Ramos (cell line): Measurements from ENCODE around the gene IGSF9.

ENCODE experiments used
- in situ Hi-C: fragments of 300-500 bp; cut with MboI; formaldehyde crosslinking; loops from one replicate; pipeline ENCODE4 v1.14.3; 2022; ENCODE audit warnings: low sequenced_read_pairs; ENCODE audit not compliant: unreplicated experiment

IGSF9 gene

DNA sequence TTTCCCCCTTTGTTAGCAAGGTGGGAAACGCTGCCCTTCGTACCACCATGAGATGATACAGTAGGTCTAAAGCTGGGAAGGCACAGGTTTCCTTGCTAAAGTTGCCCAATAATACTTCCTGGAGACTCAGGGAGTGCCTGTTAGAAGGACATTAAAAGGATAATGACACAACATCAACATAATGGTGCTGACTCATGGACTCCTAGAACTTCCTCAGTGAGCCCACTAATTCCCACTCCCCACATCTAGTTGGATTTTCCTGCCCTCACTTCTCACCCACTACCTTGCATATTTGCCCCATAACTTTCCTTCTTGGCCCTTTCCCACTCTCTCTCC lies 62.9 kb downstream of the IGSF9 start:
- in situ Hi-C loops: no loop called here

DNA sequence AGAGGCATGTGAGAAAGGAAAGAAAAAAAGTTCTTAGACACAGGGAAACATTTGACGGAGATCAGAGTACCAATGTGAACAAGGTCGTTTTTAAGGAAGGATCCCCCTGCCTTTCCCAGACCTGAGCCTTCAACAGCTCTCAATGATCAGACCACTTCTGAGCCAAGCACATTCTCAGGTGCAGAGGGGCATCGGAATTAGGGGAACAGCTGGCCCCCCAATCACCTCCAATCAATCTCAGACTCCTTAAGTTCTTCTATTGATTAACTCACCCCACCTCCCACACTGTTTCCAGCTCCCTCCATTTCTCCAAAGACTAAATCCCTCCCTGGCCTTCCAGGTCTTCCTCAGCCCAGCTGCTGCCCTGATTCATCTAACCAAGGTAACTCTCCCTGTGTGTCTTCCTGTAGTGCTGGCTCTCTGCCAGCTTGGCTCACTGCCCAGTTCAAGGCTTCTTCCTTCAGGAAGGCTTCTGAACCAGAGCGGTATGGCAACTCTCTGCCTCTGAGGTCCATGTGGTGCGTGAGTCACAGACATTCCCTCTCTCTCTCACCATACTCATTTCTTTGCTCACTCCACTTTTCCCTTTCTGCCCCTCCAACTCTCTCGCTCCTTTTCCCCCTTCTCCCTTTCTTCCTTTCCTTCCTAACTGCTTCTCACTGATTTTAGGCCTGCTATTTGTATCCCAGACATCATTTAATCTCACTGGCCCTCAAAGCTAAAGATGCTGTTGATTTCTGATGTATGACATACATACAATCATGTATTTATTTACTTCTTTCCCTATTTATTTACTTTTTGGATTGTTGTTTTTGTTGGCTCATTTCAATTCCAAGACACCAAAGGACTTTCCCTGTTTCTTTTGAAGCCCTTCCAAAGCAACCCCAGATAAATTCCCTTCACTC lies 63.5 kb downstream of the IGSF9 start:
- in situ Hi-C loops: no loop called here

DNA sequence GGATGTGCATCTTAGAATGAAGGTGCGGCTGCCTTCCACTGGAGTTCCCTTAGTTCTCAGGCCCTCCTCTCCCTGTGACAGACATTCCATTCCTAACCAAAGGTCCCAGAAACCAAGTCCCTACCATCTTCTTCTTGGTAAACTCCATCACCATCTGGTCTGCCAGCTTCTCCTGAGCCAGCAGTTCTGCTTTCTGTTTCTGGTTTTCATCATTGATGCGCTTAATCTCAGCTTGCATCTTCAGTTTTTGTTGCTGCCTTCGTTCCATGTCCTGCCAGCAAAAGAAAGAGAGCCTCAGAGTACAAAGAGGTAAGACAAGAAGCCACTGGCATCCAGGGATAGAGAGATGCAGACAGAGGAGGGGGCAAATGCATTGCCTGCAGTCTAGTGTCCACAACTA lies 65.0 kb downstream of the IGSF9 start:
- in situ Hi-C loops: no loop called here

DNA sequence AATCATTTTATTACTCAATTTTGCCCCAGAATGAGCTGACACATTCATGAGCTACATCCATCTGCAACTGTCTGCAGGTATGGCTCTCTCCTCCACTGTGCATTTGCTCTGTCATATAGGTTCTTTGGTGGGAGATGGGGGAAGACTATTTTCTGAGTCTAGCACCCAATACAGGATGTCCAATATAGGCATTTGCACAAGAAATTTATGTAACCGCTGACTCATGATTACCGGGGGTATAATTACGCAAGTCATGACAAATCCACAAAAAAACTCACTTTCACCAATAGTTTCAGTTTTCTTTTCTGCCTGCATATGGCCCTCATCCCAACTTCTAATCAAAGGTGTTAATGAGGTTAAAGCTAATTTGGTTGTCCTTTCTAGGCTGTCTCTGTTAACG lies 65.4 kb downstream of the IGSF9 start:
- in situ Hi-C loops: no loop called here

DNA sequence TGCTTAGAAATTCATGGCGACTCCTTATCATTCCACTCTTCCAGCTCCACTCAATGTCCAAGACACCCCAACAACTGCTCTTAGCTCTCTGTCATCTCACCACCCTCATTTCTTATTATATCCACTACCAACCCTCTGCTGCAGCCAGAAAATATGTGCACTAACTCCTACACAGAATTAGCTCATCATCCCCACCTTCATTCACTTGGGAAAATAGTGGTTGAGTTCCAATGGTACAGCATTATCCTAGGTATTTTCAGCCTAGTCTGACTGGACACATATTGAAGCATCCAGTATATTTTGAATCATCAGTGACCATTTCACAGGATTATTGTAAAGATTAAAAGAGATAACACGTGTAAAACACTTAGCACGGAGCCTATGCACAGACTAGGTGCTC lies 66.3 kb downstream of the IGSF9 start:
- in situ Hi-C loops: no loop called here

DNA sequence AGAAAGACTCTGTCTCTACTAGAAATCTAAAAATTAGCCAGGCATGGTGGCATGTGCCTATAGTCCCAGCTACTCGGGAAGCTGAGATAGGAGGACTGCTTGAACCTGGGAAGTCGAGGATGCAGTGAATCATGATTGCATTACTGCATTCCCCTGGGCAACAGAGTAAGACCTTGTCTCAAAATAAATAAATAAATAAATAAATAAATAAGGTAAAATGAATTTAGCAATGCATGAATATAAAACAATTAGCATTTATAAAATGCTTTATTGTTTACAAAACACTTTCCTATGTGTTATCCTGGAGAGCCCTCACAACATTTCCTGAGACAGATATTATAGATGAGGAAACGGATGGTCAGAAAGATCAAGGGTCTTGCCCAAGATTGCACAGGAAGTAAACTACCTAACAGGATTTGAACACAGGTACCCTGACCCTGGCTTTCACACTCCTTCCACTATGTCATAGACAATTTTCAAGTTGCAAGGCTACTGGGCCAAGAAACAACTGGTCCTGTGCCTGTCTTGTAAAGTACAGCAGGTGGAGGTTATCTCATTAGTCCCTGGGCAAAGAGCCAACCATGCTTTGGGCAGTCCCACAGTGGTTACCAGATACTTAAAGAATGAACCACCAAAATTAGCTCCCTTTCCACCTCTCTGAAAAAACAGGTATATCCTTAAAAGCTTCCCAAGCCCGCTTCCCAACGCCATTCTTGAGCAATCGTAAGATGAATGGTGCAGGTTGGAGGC lies 67.5 kb downstream of the IGSF9 start:
- in situ Hi-C loops: no loop called here
